ENCODE measurements around the gene RRM2. TPM values are rescaled to one million over a fixed set of nuclear protein-coding genes. Genes with fewer than 3 reads are reported as not detected.

Gene RRM2
- 417 and 456 TPM in 2 replicates for total RNA-seq (2014; rRNA removed; shearing (Covaris generic))

GRCh38 chr2:10122500-10123280, at the start of gene RRM2:
Gene RRM2 (plus strand): TSS chr2:10122739. CDS start chr2:10122799, 60 bp downstream.
- peaks cover 25% of the 10 kb centered on the region for H3K4me1 ChIP-seq
- H3K4me3 ChIP-seq, result peak within 1 kb of the TSS; percentile 94
- peaks cover 45% of the 10 kb centered on the region for H3K36me3 ChIP-seq
- DNase-seq, result peak; percentile 99
- no peaks in the 10 kb centered on the region for H3K27me3 ChIP-seq
- H3K9me3 ChIP-seq (replicated peaks), result no peaks in the 10 kb centered on the region
- peak within 1 kb of the TSS; percentile 98 for H3K27ac ChIP-seq

DNA sequence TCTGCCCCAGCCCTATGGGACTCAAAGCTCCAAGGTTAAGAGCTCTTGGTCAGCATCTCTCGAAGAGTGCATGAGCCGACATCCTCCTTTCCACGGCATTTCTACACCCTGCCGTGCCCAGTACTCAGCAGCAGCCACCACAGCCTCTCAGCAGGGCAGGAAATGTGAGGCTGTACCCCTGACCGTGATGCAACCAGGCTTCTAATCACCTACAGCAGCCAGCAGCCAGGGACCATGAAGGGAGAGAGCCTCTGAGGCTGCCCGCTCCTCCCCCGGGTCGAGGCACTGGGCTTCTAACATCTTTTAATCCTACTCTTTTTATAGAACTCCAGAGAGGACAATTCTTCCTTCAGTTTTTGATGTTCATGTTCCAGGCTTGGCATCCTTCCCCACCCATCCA, 48.8 kb upstream of the RRM2 start:
- Histone ChIP-seq H3K4me1 (peaks cover 5% of the 10 kb centered on the region; the same call in 1 of the 2 replicates), H3K27ac (no peak overlapping the region), H3K4me3 (no peak overlapping the region), H3K36me3 (no peaks in the 10 kb centered on the region), H3K9me3 (replicated peaks) (no peaks in the 10 kb centered on the region), H3K27me3 (peaks cover 21% of the 10 kb centered on the region)
- DNase-seq, result no peak

- no peak for DNase-seq
- Histone ChIP-seq H3K4me1 (peaks cover 5% of the 10 kb centered on the region; the same call in 1 of the 2 replicates), H3K36me3 (no peaks in the 10 kb centered on the region), H3K4me3 (no peak overlapping the region), H3K27me3 (peaks cover 21% of the 10 kb centered on the region), H3K27ac (no peak overlapping the region), H3K9me3 (replicated peaks) (no peaks in the 10 kb centered on the region)
These were observed 47.4 kb upstream of the RRM2 start for GRCh38 chr2:10075101-10075500.

GRCh38 chr2:10075571-10076209, 46.8 kb upstream of the RRM2 start:
- H3K27me3 ChIP-seq, result peaks cover 23% of the 10 kb centered on the region

DNA sequence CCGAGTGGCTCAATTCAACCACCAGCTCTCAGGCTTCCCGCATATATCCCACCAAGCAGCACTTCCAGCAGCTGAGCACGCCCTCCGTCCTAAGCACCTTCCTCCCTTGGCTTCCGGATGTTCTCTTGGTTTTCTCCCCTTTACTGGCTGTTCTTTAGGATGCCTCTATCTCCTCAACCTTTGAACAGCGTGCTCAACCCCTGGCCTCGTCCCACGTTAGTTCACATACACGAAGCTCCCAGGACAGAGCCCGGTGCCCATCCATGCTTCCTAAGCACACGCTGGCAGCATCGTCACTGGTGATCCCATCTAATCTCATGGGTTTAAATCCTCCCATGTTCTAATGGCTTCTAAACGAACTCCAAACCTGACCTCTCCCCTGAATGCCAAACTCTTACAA, 46.0 kb upstream of the RRM2 start:
- peaks cover 28% of the 10 kb centered on the region for H3K27me3 ChIP-seq

More at GRCh38 chr2:10075571-10076209, 46.8 kb upstream of the RRM2 start:
- no peaks in the 10 kb centered on the region for H3K9me3 ChIP-seq (replicated peaks)
- H3K4me3 ChIP-seq, result no peak overlapping the region
- peaks cover 5% of the 10 kb centered on the region; the same call in 1 of the 2 replicates for H3K4me1 ChIP-seq
- H3K36me3 ChIP-seq, result no peaks in the 10 kb centered on the region
- no peak overlapping the region for H3K27ac ChIP-seq
- DNase-seq, result no peak

GRCh38 chr2:10076988-10077527, 45.5 kb upstream of the RRM2 start:
- Histone ChIP-seq H3K36me3 (no peaks in the 10 kb centered on the region), H3K27ac (no peak overlapping the region), H3K4me1 (peaks cover 5% of the 10 kb centered on the region; the same call in 1 of the 2 replicates), H3K9me3 (replicated peaks) (no peaks in the 10 kb centered on the region), H3K27me3 (peaks cover 28% of the 10 kb centered on the region), H3K4me3 (no peak overlapping the region)
- DNase-seq, result no peak

More for the DNA sequence above, 46.0 kb upstream of the RRM2 start:
- peaks cover 5% of the 10 kb centered on the region; the same call in 1 of the 2 replicates for H3K4me1 ChIP-seq
- no peak for DNase-seq
- no peaks in the 10 kb centered on the region for H3K36me3 ChIP-seq
- no peaks in the 10 kb centered on the region for H3K9me3 ChIP-seq (replicated peaks)
- no peak overlapping the region for H3K4me3 ChIP-seq
- no peak overlapping the region for H3K27ac ChIP-seq

DNA sequence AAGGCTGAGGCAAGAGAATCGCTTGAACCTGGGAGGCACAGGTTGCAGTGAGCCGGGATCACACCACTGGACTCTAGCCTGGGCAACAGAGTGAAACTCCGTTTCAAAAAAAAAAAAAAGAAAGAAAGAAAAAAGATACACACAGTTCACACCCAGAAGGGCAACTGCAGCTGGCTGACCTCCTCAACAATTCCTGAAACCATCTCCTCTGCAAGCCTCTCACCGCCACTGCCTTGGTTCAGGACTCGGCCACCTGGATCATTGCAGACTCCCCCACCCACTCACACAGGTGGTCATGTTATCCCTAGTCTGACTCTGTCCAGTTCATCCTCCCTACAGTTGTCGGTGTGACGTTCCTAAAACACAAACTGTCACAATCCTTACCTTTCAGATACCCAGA, 44.5 kb upstream of the RRM2 start:
- Histone ChIP-seq H3K4me3 (no peak overlapping the region), H3K27me3 (peaks cover 27% of the 10 kb centered on the region), H3K4me1 (peaks cover 5% of the 10 kb centered on the region; the same call in 1 of the 2 replicates), H3K36me3 (no peaks in the 10 kb centered on the region), H3K27ac (no peak overlapping the region), H3K9me3 (replicated peaks) (no peaks in the 10 kb centered on the region)
- DNase-seq, result no peak

GRCh38 chr2:10078704-10079265, 43.8 kb upstream of the RRM2 start:
- Histone ChIP-seq H3K27me3 (peaks cover 20% of the 10 kb centered on the region), H3K4me1 (no peaks in the 10 kb centered on the region; the same call in 1 of the 2 replicates), H3K36me3 (no peaks in the 10 kb centered on the region), H3K9me3 (replicated peaks) (no peaks in the 10 kb centered on the region), H3K4me3 (peak overlapping the region; percentile 57), H3K27ac (no peak overlapping the region)
- DNase-seq, result peak in 1 of 2 experiments; percentile 27

GRCh38 chr2:10079266-10079869, 43.2 kb upstream of the RRM2 start:
- Histone ChIP-seq H3K27me3 (peaks cover 16% of the 10 kb centered on the region), H3K27ac (no peak overlapping the region), H3K4me1 (no peaks in the 10 kb centered on the region), H3K4me3 (peak overlapping the region; percentile 57), H3K9me3 (replicated peaks) (no peaks in the 10 kb centered on the region), H3K36me3 (no peaks in the 10 kb centered on the region)
- peak; percentile 40 to 52 for DNase-seq

DNA sequence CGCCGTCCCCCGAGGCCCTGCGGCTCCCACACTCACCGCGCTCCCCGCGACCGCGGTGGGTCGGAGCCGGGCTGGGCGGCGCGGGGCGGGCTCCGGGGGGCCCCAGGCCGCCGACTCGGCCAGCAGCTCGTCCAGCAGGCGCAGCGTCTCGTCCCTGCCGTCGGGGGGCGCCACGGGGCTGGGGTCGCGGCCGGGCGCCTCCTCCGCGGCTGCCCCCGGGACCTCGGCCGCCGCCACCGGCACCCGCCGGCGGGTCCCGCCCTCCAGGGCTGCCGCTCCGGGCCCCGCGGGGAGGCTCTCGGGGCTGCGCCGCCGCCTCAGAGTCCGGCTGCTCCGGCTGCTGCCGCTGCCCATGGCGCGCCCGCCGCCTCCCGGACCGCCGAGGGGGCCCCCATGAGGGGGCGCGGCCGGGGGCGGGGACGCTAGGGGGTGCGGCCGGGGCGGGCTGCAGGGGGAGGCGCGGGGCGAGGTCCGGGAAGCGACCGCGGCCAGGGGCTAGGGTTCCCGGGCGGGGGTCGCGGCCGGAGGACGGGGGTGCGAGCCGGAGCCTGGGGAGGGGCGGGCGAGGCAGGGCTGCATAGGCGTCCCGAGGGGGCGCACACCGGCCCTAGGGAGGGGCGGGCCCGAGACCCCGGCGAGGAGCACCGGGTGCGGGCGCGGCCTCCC, 42.5 kb upstream of the RRM2 start, which contains the start of gene CYS1:
TSS of gene CYS1 (minus strand) at position 542 of the 666 bp plus-strand sequence. CDS start at position 354, 188 bp downstream.
- Histone ChIP-seq H3K36me3 (no peaks in the 10 kb centered on the region), H3K4me1 (no peaks in the 10 kb centered on the region), H3K27ac (no peak within 1 kb of the TSS), H3K4me3 (peak within 1 kb of the TSS; percentile 57), H3K9me3 (replicated peaks) (no peaks in the 10 kb centered on the region), H3K27me3 (peaks cover 15% of the 10 kb centered on the region; the same call in 1 of the 2 replicates)
- DNase-seq, result peak; percentile 40 to 46

DNA sequence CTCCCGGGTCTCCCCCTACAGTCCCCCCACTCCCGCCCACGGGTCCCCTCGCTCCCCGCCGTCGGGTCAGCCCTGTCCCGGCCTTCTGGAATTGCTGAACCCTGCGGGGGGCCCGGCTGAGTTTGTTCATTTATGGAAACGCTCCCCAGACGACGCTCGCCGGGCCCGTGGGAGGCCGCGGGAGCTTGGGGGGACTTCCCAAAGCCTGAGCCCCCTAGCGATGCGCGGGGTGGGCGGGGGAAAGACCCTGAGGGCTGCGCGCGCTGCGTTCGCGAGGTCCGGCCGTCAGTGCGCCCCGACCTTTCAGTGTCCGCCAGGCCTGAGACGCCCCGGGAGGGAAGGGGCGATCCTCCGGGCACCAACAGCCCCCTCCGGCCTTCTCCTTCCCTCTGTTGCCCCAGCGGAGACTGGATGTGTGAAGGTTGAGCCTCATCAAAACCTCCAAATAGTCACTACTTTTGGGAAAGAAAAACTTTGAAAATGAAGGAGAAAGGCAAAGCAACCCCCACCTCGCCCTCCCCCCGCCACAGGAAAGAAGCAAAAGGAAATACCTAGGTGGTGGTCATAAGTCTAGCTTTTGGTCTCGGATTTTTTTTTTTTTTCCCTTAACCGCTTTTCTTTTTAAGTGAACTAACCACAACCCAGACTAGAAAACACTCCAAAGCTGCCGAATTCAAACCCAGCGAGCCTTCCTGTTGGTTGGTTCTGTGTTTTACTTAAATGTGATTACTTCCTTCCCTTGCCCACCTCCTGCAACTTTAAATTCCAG, 41.8 kb upstream of the RRM2 start:
- Histone ChIP-seq H3K27ac (no peak overlapping the region), H3K4me3 (peak overlapping the region; percentile 57), H3K4me1 (no peaks in the 10 kb centered on the region), H3K9me3 (replicated peaks) (no peaks in the 10 kb centered on the region), H3K36me3 (no peaks in the 10 kb centered on the region), H3K27me3 (peaks cover 14% of the 10 kb centered on the region; the same call in 1 of the 2 replicates)
- no peak for DNase-seq

- H3K4me3 ChIP-seq, result no peak overlapping the region
- H3K4me1 ChIP-seq, result no peaks in the 10 kb centered on the region
- DNase-seq, result no peak
- no peak overlapping the region for H3K27ac ChIP-seq
- H3K9me3 ChIP-seq (replicated peaks), result no peaks in the 10 kb centered on the region
- H3K27me3 ChIP-seq, result peaks cover 14% of the 10 kb centered on the region; the same call in 1 of the 2 replicates
- H3K36me3 ChIP-seq, result no peaks in the 10 kb centered on the region
These were observed 39.5 kb upstream of the RRM2 start for GRCh38 chr2:10083046-10083445.

- Histone ChIP-seq H3K36me3 (no peaks in the 10 kb centered on the region), H3K9me3 (replicated peaks) (no peaks in the 10 kb centered on the region), H3K4me1 (no peaks in the 10 kb centered on the region), H3K27ac (no peak overlapping the region), H3K27me3 (peaks cover 10% of the 10 kb centered on the region; the same call in 1 of the 2 replicates), H3K4me3 (no peak overlapping the region)
- no peak for DNase-seq
These were observed 38.8 kb upstream of the RRM2 start for GRCh38 chr2:10083692-10084211.
